Fibroblast of lung (primary cell): ENCODE data around the gene GSTM3. TPM values are rescaled to one million over a fixed set of nuclear protein-coding genes. Genes with fewer than 3 reads are reported as not detected.

ENCODE experiments used
- DNase-seq, 2 donors: peaks; one replicate each; pipeline versions ENCODE4 v3.0.0 to v3.0.0-alpha.2; 2010; ENCODE audit warnings: low read depth in 2 of 2
- H2AFZ ChIP-seq: 2 replicates; pipeline ENCODE4 v1.5.1; 2012; ENCODE audit warnings: low read length, control low read depth, inconsistent platforms
- H3K27ac ChIP-seq: 2 replicates; pipeline ENCODE4 v1.5.1; 2011; ENCODE audit warnings: low read length, control low read depth; ENCODE audit not compliant: insufficient read depth
- H3K27me3 ChIP-seq: 2 replicates; pipeline ENCODE4 v1.5.1; 2011; ENCODE audit warnings: mild to moderate bottlenecking, low read length; ENCODE audit not compliant: control insufficient read depth, insufficient read depth
- H3K36me3 ChIP-seq: 2 replicates; pipeline ENCODE4 v1.5.1; 2011; ENCODE audit warnings: low read length; ENCODE audit not compliant: control insufficient read depth, insufficient read depth
- H3K4me1 ChIP-seq: 2 replicates; pipeline ENCODE4 v1.5.1; 2011; ENCODE audit warnings: low read length; ENCODE audit not compliant: control insufficient read depth, insufficient read depth; ENCODE audit errors: extremely low read depth
- H3K4me2 ChIP-seq: 2 replicates; pipeline ENCODE4 v1.5.1; 2011; ENCODE audit warnings: low read length, control low read depth; ENCODE audit not compliant: insufficient read depth; ENCODE audit errors: extremely low read depth
- H3K4me3 ChIP-seq, 4 experiments: fragments of 200-600 bp in 1 of 4; sonication (generic) in 1 of 4; replicated peaks in 1 of 4; 2 replicates each; pipeline ENCODE4 v1.5.1; 2011 to 2016; ENCODE audit warnings: low read length in 4 of 4, low read depth in 3 of 4, mild to moderate bottlenecking in 3 of 4, control low read depth in 2 of 4, inconsistent platforms in 1 of 4, mixed read lengths in 1 of 4; ENCODE audit not compliant: insufficient read depth in 1 of 4; ENCODE audit errors: control extremely low read depth in 1 of 4
- H3K79me2 ChIP-seq: 2 replicates; pipeline ENCODE4 v1.5.1; 2012; ENCODE audit warnings: mild to moderate bottlenecking, low read length, inconsistent platforms; ENCODE audit not compliant: control insufficient read depth, insufficient read depth
- H3K9ac ChIP-seq: 2 replicates; pipeline ENCODE4 v1.5.1; 2011; ENCODE audit warnings: mild to moderate bottlenecking, low read length, control low read depth; ENCODE audit not compliant: insufficient read depth
- H3K9me3 ChIP-seq: 2 replicates; pipeline ENCODE4 v1.5.1; 2012; ENCODE audit warnings: low read depth, low read length; ENCODE audit not compliant: control insufficient read depth, insufficient read depth
- H4K20me1 ChIP-seq: 2 replicates; pipeline ENCODE4 v1.5.1; 2011; ENCODE audit warnings: low read length; ENCODE audit not compliant: control insufficient read depth, insufficient read depth; ENCODE audit errors: extremely low read depth
- CTCF ChIP-seq, 2 donors: IDR thresholded peaks in 1 of 2; conservative IDR thresholded peaks in 1 of 2; 1 replicate in 1 of 2; 2 replicates in 1 of 2; pipeline ENCODE4 v1.5.1; 2011 to 2012; ENCODE audit warnings: low read length in 2 of 2, control low read depth in 1 of 2, inconsistent platforms in 1 of 2, low read depth in 1 of 2, mild to moderate bottlenecking in 1 of 2
- EZH2 ChIP-seq: IDR thresholded peaks from 2 replicates; pipeline ENCODE4 v1.5.1; 2012; ENCODE audit warnings: low read length, control low read depth, mild to moderate bottlenecking; ENCODE audit errors: missing control alignments
- polyA plus RNA-seq, 2 donors: library from polyadenylated mRNA; depleted of rRNA in 1 of 2; stranded (reverse) in 1 of 2; unstranded in 1 of 2; fragments of >200 nt; gene quantifications; 2 replicates each; pipeline ENCODE4 v1.2.1, GENCODE V29; 2011 to 2012; ENCODE audit warnings: missing spikeins in 1 of 2
- total RNA-seq: library from RNA; depleted of rRNA; stranded (reverse); fragments of >200 nt; gene quantifications from 2 replicates; pipeline ENCODE4 v1.2.1, GENCODE V29; 2014

GSTM3 gene
- total and polyA plus RNA-seq, 2 donors (not counting 1 experiment from before 2014, with no cell fraction given), result 51.4 to 207 TPM

- Histone ChIP-seq H3K27ac (no peak overlapping the region), H2AFZ (no peak overlapping the region), H4K20me1 (no peaks in the 10 kb centered on the region), H3K27me3 (no peaks in the 10 kb centered on the region), H3K36me3 (no peaks in the 10 kb centered on the region), H3K4me3 (no peak overlapping the region), H3K4me2 (no peak overlapping the region), H3K4me1 (peaks cover 12% of the 10 kb centered on the region), H3K9ac (no peak overlapping the region), H3K9me3 (no peaks in the 10 kb centered on the region), H3K79me2 (no peaks in the 10 kb centered on the region)
- TF ChIP-seq EZH2 (no peak), CTCF (conservative IDR thresholded peaks at IDR 0.05 in 1 of 2, IDR thresholded peaks at IDR 0.05 in 1 of 2; ENCODE audit: low read depth in 1 of 2, low read length in 2 of 2) (no peak)
- DNase-seq, result no peak
Measured at GRCh38 chr1:109785446-109786111, 44.7 kb upstream of the GSTM3 start.

GRCh38 chr1:109784551-109785252 is 43.9 kb upstream of the GSTM3 start:
- peaks cover 12% of the 10 kb centered on the region for H3K4me1 ChIP-seq

More at GRCh38 chr1:109784551-109785252, 43.9 kb upstream of the GSTM3 start:
- Histone ChIP-seq H3K9ac (no peak overlapping the region), H3K4me2 (no peak overlapping the region), H4K20me1 (no peaks in the 10 kb centered on the region), H3K9me3 (no peaks in the 10 kb centered on the region), H3K4me3 (no peak overlapping the region), H2AFZ (no peak overlapping the region), H3K27me3 (no peaks in the 10 kb centered on the region), H3K36me3 (no peaks in the 10 kb centered on the region), H3K79me2 (no peaks in the 10 kb centered on the region), H3K27ac (no peak overlapping the region)
- no peak for DNase-seq
- no peak for TF ChIP-seq CTCF (conservative IDR thresholded peaks at IDR 0.05 in 1 of 2, IDR thresholded peaks at IDR 0.05 in 1 of 2; ENCODE audit: low read depth in 1 of 2, low read length in 2 of 2)
